SK-N-MC (cell line): ENCODE data around the gene EGFL8.

Source experiments
- EZH2 ChIP-seq: fragments of 200-600 bp; sonication (generic); IDR thresholded peaks from one replicate; pipeline ENCODE4 v1.6.1; 2017; ENCODE audit warnings: antibody characterized with exemption
- POLR2AphosphoS5 ChIP-seq: IDR thresholded peaks from 2 replicates; pipeline ENCODE4 v1.6.1; 2012; ENCODE audit warnings: mild to moderate bottlenecking, low read depth, low read length, borderline replicate concordance

- TF ChIP-seq EZH2, result no peak
- TF ChIP-seq POLR2AphosphoS5, result no peak
Observed at GRCh38 chr6:32174416-32174815, 10.0 kb downstream of the EGFL8 start.
